DND-41 (cell line): ENCODE measurements around the gene NTN1.
A peak's percentile ranks its signal among the peaks of the same experiment; 100 is the strongest.
"Not testable (repeated sequence)": the region's sequence is repeated elsewhere in the genome, so short reads cannot be mapped to it uniquely, and the experiment has no call there.

ENCODE experiments used
- ATAC-seq: fragments of 200-7000 bp; cut with Tn5 transposase; 3 replicates; pipeline ENCODE4 v1.9.1; 2021; ENCODE audit warnings: low read depth; ENCODE audit not compliant: insufficient read depth
- DNase-seq: peaks from one replicate; pipeline ENCODE4 v3.0.0-alpha.2; 2020
- H2AFZ ChIP-seq: 2 replicates; pipeline ENCODE4 v1.6.0; 2012; ENCODE audit warnings: low read depth, low read length
- H3K27ac ChIP-seq: 2 replicates; pipeline ENCODE4 v1.5.1; 2012; ENCODE audit warnings: low read length, inconsistent platforms
- H3K27me3 ChIP-seq: fragments of 200-600 bp; sonication (generic); 2 replicates; pipeline ENCODE4 v1.6.0; 2012; ENCODE audit warnings: low read length, mild to moderate bottlenecking, inconsistent platforms; ENCODE audit not compliant: insufficient read depth, poor library complexity
- H3K36me3 ChIP-seq: 2 replicates; pipeline ENCODE4 v1.5.1; 2012; ENCODE audit warnings: low read length, inconsistent platforms; ENCODE audit not compliant: insufficient read depth
- H3K4me1 ChIP-seq: 2 replicates; pipeline ENCODE4 v1.5.1; 2012; ENCODE audit warnings: mild to moderate bottlenecking, low read length; ENCODE audit not compliant: insufficient read depth
- H3K4me2 ChIP-seq: 2 replicates; pipeline ENCODE4 v1.6.0; 2012; ENCODE audit warnings: mild to moderate bottlenecking, moderate library complexity, low read length, inconsistent platforms; ENCODE audit not compliant: insufficient read depth
- H3K4me3 ChIP-seq, 2 experiments: fragments of 200-600 bp in 1 of 2; shearing (Covaris generic) in 1 of 2; 2 replicates each; pipeline ENCODE4 v1.5.1; 2012 to 2016; ENCODE audit warnings: inconsistent platforms in 2 of 2, low read length in 2 of 2, mild to moderate bottlenecking in 2 of 2, low read depth in 1 of 2, moderate library complexity in 1 of 2
- H3K79me2 ChIP-seq: 2 replicates; pipeline ENCODE4 v1.6.0; 2012; ENCODE audit warnings: low read length, inconsistent platforms; ENCODE audit not compliant: insufficient read depth
- H3K9ac ChIP-seq: 2 replicates; pipeline ENCODE4 v1.6.0; 2012; ENCODE audit warnings: low read depth, mild to moderate bottlenecking, inconsistent platforms, low read length, moderate library complexity
- H3K9me3 ChIP-seq: 2 replicates; pipeline ENCODE4 v1.5.1; 2012; ENCODE audit warnings: low read length, moderate library complexity, mild to moderate bottlenecking, inconsistent platforms; ENCODE audit not compliant: insufficient read depth, severe bottlenecking
- H4K20me1 ChIP-seq: 2 replicates; pipeline ENCODE4 v1.6.0; 2012; ENCODE audit warnings: low read length; ENCODE audit not compliant: insufficient read depth
- CTCF ChIP-seq: IDR thresholded peaks from 2 replicates; pipeline ENCODE4 v1.5.1; 2012; ENCODE audit warnings: borderline replicate concordance, low read length, moderate library complexity, mild to moderate bottlenecking; ENCODE audit not compliant: poor library complexity, severe bottlenecking; ENCODE audit errors: extremely low read depth
- EZH2 ChIP-seq: IDR thresholded peaks from 3 replicates; pipeline ENCODE4 v1.6.1; 2012; ENCODE audit warnings: borderline replicate concordance, low read depth, mild to moderate bottlenecking, moderate library complexity, low read length, inconsistent platforms; ENCODE audit not compliant: severe bottlenecking

The NTN1 gene

GRCh38 chr17:9256361-9256750, 235.0 kb downstream of the NTN1 start:
- Histone ChIP-seq H3K27me3 (no peaks in the 10 kb centered on the region), H3K4me2 (peak overlapping the region; percentile 35), H3K9me3 (no peaks in the 10 kb centered on the region), H2AFZ (peak overlapping the region; percentile 32; the same call in 1 of the 2 replicates), H3K4me3 (no peak overlapping the region), H3K27ac (peak overlapping the region; percentile 60), H3K36me3 (no peaks in the 10 kb centered on the region), H3K79me2 (no peaks in the 10 kb centered on the region), H3K9ac (peak overlapping the region; percentile 6; the same call in 1 of the 2 replicates), H4K20me1 (no peaks in the 10 kb centered on the region), H3K4me1 (peaks cover 19% of the 10 kb centered on the region)
- DNase-seq = no peak
- no peak for ATAC-seq
- TF ChIP-seq CTCF (no peak), EZH2 (no peak)

- H2AFZ ChIP-seq = peak overlapping the region; percentile 32; the same call in 1 of the 2 replicates
- H3K4me2 ChIP-seq = peak overlapping the region; percentile 35
- H3K36me3 ChIP-seq = no peaks in the 10 kb centered on the region
- no peak for TF ChIP-seq EZH2
- TF ChIP-seq CTCF = peak; percentile 31
- no peak overlapping the region for H3K4me3 ChIP-seq
- H4K20me1 ChIP-seq = no peaks in the 10 kb centered on the region
- peak; percentile 80 for ATAC-seq
- no peaks in the 10 kb centered on the region for H3K79me2 ChIP-seq
- peak overlapping the region; percentile 60 for H3K27ac ChIP-seq
- peak; percentile 65 for DNase-seq
- peak overlapping the region; percentile 6; the same call in 1 of the 2 replicates for H3K9ac ChIP-seq
- peaks cover 19% of the 10 kb centered on the region for H3K4me1 ChIP-seq
- H3K9me3 ChIP-seq = no peaks in the 10 kb centered on the region
- no peaks in the 10 kb centered on the region for H3K27me3 ChIP-seq
Measured at GRCh38 chr17:9256751-9257629, 235.7 kb downstream of the NTN1 start.

- not testable (repeated sequence) for H3K4me2 ChIP-seq, H4K20me1 ChIP-seq
- H3K27ac ChIP-seq = peak overlapping the region; percentile 48; the same call in 1 of the 2 replicates
Measured at GRCh38 chr17:9257630-9257965, 236.3 kb downstream of the NTN1 start.

More at GRCh38 chr17:9257630-9257965, 236.3 kb downstream of the NTN1 start:
- H3K4me1 ChIP-seq = peaks cover 19% of the 10 kb centered on the region
- not testable (repeated sequence) for DNase-seq, ATAC-seq, H3K4me3 ChIP-seq, H3K27me3 ChIP-seq, H3K36me3 ChIP-seq, H2AFZ ChIP-seq, H3K79me2 ChIP-seq, H3K9ac ChIP-seq, H3K9me3 ChIP-seq
